ENCODE results near the gene CDKAL1.

DNA sequence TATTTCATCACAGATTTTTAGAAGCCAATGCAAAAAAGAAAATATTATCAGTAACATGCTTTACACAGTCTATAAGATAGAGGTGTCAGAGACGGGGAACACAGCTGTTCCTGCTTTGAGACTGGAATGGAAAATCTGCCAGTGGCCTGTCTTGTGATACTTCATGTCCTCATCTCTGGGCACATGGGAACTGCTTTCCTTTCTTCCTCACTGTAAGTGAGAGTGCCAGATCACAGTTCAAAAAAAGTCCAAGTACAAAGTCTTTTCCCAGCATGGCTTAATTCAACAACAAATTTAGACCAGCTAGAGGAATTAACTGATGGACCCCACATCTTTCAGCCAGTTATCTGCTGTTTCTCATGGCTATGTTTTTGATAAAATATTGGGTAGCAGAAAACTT, 490.4 kb downstream of the CDKAL1 start:
- TF ChIP-seq HDAC2 (IDR thresholded peaks at IDR 0.05; ENCODE audit: borderline replicate concordance in 1 of 2, low read depth in 2 of 2, low read length in 2 of 2), result no peak
- TF ChIP-seq, protein P1, sequence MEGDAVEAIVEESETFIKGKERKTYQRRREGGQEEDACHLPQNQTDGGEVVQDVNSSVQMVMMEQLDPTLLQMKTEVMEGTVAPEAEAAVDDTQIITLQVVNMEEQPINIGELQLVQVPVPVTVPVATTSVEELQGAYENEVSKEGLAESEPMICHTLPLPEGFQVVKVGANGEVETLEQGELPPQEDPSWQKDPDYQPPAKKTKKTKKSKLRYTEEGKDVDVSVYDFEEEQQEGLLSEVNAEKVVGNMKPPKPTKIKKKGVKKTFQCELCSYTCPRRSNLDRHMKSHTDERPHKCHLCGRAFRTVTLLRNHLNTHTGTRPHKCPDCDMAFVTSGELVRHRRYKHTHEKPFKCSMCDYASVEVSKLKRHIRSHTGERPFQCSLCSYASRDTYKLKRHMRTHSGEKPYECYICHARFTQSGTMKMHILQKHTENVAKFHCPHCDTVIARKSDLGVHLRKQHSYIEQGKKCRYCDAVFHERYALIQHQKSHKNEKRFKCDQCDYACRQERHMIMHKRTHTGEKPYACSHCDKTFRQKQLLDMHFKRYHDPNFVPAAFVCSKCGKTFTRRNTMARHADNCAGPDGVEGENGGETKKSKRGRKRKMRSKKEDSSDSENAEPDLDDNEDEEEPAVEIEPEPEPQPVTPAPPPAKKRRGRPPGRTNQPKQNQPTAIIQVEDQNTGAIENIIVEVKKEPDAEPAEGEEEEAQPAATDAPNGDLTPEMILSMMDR (IDR thresholded peaks at IDR 0.05; ENCODE audit: control extremely low read depth in 1 of 3, insufficient read depth in 1 of 3, low read depth in 1 of 3, low read length in 3 of 3), result no peak
- no peak for TF ChIP-seq SIN3A (conservative IDR thresholded peaks at IDR 0.05 in 1 of 2, IDR thresholded peaks at IDR 0.05 in 1 of 2; ENCODE audit: low read depth in 1 of 2, low read length in 2 of 2)
- no peak for TF ChIP-seq POLR2A (IDR thresholded peaks at IDR 0.05; ENCODE audit: control extremely low read depth in 1 of 2, low read depth in 2 of 2, low read length in 2 of 2)
- TF ChIP-seq KDM5A (IDR thresholded peaks at IDR 0.05; ENCODE audit: low read length), result no peak
- no peak for TF ChIP-seq SIX5 (IDR thresholded peaks at IDR 0.05; ENCODE audit: low read depth, low read length)
- TF ChIP-seq EZH2 (IDR thresholded peaks at IDR 0.05; ENCODE audit: low read depth, low read length, severe bottlenecking), result no peak
- no peak for TF ChIP-seq RFX5 (IDR thresholded peaks at IDR 0.05; ENCODE audit: borderline replicate concordance, low read depth, low read length)
- no peak for TF ChIP-seq EGR1 (IDR thresholded peaks at IDR 0.05; ENCODE audit: borderline replicate concordance, low read depth, low read length)
- TF ChIP-seq RAD21 (IDR thresholded peaks at IDR 0.05 in 1 of 2, conservative IDR thresholded peaks at IDR 0.05 in 1 of 2; ENCODE audit: low read depth in 2 of 2, low read length in 2 of 2), result no peak
- no peak for TF ChIP-seq ASH2L (IDR thresholded peaks at IDR 0.05; ENCODE audit: low read length)
- TF ChIP-seq POLR2AphosphoS5 (IDR thresholded peaks at IDR 0.05; ENCODE audit: low read depth, low read length), result no peak

All from H1 (cell line).